Stimulated activated CD4-positive, alpha-beta T cell treated with anti-CD3 and anti-CD28 coated beads, TNF-alpha, amount 100 ng/mL, for 4 hours (primary cell): ENCODE data around the gene HK1.
"Not testable (repeated sequence)": the region's sequence is repeated elsewhere in the genome, so short reads cannot be mapped to it uniquely, and the experiment has no call there.

Source experiments
- DNase-seq, 3 experiments: peaks; one replicate each; pipeline ENCODE4 v3.0.0-alpha.2; 2020; ENCODE audit warnings: low read depth in 3 of 3

HK1 gene

DNA sequence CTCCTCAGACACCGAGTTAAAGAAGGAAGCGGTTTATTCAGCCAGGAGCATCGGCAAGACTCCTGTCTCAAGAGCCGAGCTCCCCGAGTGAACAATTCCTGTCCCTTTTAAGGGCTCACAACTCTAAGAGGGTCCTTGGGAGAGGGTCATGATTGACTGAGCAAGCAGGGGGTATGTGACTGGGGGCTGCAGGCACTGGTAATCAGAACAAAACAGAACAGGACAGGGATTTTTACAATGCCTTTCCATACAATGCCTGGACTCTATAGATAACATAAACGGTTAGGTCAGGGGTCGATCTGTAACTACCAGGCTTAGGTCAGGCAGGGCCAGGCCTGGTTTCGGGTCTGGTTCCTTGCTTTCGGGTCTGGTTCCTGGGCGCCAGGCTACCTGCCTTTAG lies 30.0 kb downstream of the HK1 start:
- not testable (repeated sequence) for DNase-seq

DNA sequence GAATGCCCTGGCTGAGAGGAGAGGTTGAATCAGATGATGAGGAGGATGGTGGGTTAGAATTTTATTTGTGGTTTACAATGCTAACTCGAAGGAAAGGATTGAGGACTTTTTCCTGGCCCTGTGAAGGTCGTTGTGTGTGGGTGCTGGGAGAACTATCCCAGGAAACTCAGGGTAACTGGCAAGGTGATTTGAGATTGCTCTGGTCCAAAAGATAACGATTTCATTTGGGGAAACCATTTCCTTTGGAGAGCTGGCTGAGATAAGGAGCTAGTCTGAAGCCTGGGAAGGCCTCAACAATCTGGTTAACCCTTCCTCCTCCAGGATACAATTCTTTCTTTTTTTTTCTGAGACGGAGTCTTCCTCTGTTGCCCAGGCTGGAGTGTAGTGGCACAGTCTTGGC lies 33.0 kb downstream of the HK1 start:
- DNase-seq, result no peak

DNA sequence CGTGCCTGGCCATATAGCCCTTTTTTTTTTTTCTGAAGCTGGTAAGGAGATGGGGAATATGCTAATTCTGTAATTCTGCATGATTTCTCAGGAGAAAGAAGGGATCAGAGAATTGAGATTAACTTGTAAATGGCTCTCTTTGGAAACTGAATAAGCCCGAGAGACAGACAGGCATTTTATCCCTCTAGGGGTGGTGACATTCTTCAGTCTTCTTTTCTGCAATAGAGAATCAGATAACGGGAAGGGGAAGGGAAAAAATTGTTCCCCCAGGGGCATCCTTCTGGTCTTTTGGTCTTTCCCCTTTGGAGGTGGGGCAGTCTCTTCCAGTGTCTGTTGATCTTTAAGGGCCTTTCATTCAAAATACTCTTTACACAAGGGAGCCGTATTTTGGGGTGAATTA lies 34.2 kb downstream of the HK1 start:
- DNase-seq, result no peak

DNA sequence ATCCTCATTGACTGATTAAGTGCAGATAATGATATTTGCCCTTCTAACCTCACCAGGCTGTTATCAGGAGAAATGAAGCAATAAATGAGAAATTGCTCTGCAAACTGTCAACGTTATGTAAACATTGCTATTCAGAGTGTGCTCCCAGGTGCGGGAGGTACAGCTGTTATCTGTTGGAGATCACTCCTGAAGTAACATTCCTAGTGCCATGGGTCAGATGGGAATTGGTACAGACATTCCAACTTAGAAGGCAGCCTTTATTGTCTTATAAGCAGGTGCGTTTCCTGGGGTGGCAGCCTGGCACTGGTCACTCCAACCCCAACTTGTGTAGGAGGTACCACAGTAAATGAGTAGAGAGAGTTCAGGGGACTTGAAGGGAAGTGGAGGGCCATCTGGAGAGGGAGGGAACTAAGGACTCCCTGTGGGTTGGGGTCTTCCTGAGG lies 36.8 kb downstream of the HK1 start:
- DNase-seq, result no peak

DNA sequence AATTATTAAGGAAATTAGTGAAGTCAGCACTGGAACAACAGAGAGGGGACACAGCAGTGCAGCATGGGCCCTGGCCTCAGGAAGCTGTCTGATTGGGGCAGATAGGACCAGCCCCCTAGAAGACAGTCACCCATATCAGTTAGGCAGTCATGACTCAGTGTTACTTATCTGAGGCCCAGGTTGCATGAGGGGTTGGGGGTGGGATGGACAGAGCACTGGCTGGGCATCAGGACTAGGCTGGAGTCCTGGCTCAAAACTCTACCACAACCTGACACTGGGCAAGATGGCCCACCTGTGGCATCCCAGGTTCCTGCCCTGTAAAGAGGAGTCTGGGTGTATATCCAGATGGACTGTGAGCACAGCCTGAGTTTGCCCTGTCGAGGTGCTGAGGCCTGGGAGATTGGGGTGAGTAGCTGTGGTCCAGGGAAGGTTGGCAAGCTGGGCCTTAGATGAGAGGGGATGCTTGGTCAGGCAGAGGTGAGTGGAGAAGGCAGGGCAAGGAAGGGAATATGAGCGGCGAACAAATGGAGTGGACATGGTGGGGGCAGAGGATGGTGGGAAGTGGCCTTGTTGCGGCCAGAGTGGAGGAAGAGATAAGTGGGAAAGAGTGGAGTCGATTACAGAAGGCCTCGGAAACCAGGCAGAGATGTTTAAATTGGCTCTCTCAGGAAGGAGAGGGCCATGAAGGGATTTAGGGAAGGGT lies 37.5 kb downstream of the HK1 start:
- no peak for DNase-seq

DNA sequence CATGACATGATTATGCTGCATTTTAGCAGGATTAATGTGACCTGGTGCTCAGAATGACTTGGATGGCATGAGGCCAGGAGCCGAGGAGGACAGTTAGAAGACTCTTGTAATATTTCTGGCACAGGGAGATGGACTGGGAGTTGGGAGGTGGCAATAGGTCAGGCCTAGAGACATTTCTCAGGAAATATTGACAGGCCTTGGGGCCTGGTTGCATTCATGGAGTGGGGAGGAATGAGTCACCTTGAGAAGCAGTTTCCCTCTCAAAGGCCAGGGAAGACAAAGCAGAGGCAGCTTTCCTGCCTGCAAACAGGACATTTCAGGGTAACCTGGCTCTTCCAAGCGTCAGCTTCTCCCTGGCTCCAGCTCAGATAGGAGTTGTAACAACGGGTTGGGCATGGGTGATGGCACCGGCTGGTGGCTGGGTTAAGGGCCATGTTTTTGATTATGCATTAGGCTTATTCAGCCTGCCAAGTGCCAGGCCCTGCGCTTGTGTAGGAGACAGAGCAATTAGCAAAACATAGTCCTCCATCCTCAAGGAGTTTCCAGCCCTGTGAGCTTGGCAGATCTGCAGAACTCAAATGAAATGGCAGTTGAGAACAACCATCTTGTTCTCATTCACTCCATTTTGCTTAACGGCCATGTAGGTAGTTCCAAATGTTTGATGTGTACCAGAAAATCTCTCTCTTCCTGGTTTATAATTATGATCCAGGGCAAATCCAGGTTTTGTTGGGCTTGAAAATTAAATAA lies 38.2 kb downstream of the HK1 start:
- DNase-seq, result no peak

DNA sequence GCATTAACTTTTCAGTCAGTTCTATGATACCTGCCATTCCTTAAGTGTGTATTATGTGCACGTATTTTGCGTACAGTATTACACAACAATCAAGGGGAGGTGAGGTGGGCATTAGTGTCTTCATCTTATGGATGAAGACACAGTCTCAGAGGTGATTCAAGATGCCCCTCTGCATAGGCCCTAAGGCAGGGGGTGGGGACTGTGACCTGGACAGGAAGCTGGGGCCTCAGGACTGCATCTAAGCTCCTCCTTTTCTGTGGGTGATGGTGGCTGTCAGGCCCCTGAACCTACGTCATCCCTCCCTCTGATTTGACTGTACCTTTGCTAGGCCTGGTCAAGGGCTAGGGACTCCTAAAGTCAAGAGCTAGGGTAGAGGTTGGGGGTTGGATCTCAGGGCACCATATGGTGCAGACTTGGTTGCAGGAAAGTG lies 38.9 kb downstream of the HK1 start:
- DNase-seq, result no peak

DNA sequence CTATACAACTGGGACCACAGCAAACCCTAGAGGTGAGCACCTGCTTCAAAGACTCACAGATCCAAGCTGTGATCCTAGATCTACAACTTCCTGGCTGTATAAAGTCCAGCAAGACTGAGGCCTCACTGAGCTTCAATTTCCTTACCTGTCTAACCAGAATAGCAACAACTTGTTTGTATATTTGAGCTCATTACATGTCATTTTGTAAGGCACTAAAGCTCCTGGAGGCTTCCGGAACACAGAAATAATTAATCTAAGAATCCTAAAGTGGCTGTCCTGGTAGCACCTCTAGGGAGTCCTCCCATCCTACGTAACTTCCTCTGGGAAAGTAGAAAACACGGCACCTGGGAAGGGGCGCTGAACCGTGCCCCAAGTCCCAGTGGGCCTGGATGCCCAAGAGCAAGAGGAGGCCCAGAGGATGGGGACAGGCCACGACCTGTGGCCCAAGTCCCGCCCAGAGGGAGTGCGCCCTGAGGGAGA lies 39.4 kb downstream of the HK1 start:
- DNase-seq, result no peak

DNA sequence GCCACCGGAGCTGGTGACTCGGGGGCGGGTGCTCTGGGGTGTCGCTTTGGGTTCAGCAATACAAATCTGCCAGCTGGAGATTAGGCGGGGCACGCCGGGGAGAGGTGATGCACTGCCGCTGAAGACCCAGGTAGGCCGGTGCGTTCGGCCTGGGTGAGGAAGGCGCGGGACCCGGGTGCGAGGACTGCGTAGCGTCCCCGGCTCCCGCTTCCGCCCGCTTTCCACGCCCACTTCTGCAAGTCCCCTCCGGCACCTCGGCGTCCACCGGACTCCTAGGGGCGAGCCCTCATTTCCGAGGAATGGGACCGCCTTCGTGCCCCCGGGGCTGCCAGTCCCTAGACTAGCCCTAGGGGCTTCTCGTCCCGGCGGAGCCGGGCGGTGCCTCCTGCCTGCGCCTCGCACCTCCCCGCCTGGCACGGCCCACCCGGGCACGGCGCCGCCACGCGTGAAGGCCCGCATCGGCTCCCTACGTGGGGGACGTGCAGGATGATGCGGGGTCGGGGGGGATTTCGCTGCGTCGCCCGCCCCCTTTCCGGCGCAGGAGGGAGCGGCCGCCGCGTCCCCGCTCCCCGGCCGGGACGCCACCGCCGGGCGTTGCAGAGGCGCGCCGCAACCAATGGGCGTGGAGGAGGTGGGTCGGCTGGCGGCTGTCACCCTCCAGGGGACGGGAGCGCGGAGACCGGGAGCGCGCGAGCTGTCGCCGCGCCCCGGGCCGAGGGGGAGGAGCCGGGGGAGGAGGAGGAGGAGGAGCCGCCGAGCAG lies 40.0 kb downstream of the HK1 start:
- peak; percentile 83 to 86 (median 85) for DNase-seq

DNA sequence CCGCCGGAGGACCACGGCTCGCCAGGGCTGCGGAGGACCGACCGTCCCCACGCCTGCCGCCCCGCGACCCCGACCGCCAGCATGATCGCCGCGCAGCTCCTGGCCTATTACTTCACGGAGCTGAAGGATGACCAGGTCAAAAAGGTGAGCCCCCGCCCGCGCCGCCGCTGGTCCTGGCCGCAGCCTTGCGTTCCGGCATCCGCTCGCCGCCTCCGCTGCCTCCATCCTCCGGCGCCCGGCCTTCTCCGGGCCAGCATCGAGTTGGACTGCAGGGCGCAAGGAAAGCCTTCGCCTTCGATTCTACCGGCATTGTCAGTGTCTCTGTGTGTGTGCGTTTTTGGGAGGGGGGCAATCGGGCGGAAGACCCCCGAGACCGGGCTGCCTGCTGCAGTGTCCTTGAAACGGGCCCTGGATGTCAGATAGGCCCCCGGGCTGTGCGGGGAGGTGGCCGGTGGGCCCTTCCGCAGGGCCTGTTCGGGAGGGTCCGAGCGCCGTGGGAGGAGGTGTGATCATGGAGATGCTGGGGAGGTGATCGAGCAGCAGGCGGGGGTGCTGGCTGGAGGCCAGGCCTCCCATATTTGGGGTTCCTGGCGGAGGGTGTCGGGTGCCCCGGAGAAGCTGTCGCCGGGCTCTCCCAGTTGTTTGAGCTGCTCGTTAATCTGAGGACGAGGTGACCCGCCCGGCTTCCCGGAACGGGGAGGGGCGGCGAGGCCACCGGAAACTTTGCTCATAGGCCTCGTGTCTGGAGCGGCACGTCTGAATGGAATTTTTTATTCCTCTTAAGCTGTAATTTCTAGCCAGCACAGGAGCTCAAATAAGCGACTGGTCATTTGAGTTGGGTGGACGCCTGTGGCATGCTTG lies 40.8 kb downstream of the HK1 start:
- peak; percentile 62 to 74 (median 71) for DNase-seq

DNA sequence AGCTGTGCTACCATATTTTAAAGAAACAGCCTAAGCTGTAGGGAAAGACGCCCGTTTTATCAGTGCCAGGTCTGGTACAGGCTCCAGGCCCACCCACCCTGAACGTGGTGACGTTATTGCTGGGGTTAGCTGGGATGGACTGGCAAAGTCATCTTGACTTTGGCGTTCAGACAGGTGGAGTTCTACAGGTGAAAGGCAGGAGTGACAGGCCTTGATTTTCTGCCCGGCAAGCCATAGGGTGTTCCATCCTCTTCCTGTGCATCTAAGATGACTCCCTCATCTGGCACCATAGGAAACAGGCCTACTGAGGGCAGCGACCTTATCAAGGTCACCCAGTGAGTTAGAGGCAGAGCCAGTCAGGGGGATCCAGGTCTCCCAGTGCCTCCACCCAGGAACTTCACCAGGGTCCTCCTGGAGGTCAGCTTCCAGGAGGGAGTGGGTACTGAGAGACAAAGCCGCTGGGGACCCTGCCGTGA lies 41.6 kb downstream of the HK1 start:
- DNase-seq, result no peak

DNA sequence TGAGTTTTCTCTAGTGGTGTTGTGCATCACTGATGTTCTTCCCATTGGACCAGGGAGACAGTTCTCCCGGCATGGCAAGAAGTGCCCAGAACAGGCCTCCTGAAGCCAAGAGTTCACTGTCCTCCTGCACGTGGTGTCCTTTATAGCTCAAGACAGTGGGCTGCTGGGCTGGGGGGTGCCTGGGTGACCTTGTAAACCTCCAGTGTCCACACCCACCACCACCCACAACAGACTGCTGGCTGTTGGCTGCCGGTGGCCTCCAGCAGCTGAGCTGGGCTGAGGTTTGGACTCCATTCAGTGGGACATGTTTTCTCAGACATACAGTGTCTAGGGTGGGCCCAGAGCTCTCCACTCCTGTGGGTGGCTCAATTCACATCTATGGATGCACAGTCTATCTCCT lies 42.2 kb downstream of the HK1 start:
- no peak for DNase-seq

DNA sequence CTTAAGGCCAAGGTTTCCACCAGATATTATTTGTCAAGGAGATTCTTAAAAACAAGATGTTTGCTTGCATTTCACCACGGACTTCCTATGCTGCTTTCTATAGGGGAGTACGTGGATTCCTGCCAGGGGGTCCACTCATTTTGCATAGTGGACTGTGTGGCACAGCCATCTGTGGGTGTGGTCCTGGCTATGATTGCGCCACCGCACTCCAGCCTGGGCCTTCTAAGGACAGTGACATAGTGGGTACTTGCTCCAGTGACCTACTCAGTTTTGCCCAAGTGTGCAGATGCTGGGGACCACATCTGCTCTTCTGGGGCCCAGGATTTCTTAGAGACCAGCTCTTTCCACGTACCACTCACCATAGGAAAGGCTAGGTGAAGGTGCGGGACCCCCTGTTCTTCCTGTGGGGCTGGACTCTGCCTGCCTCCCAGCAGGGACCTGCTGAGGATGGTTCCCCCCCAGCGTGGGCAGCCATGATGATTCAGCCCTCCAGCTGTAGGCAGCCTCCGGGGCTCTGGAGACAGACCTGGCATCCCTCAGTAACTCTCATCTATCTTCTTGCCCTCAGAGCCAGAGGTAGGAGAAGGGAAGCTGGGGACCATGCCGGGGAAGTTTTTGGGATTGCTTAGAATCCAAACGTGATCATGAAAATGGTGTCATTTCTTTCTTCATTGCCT lies 42.9 kb downstream of the HK1 start:
- DNase-seq, result no peak

DNA sequence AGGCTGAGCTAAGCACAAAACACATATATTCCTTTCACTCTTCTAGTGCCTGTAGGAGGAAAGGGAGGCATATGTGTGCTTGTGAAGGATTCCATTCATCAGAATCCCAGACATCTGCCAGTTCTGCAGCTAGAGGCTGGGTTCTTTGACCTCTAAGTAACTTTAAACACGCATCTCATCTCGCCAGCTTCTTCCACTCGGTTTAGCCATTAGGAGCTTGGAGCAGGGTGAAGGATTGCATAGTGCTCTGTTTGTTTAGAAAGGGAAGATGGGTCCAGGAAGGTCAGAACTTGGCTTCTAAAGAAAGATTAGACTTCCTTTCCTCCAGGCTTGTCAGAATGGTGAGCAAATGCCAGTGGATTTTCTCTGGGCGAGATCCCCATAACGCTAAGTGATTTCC lies 43.6 kb downstream of the HK1 start:
- DNase-seq, result no peak

DNA sequence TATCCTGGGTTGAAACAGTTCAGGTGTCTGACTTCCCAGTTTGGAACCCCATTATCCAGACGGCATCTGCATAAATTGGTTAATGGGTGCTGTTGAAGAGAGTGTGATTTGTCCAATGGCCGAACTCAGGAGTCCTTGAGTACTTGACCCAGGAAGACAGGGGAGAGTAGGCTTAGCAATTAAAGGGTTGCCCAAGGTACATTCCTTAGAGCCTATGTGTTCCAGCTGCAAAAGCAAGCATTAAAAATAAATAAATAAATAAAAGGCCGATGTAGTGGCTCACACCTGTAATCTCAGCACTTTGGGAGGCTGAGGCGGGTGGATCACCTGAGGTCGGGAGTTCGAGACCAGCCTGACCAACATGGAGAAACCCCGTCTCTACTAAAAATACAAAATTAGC lies 44.0 kb downstream of the HK1 start:
- DNase-seq, result not testable (repeated sequence)

DNA sequence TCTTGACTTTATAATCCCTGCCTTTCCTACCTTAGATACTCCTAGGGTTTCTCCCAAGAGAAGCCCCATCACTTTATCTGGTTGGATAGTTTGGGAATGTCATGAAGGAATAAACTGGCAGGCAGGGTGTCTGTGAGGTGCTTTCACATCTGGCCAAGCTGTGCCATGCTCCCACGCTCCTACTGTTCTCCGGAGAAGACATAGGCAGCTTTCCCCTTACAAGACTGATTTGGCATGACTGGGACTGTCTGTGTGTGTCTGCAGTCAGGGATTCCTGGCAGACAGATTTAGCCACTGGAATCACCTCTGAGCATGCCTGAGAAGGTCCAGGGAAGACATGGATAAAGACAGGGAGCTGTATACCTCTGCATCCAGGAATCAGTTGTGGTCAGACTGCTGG lies 45.3 kb downstream of the HK1 start:
- no peak for DNase-seq

DNA sequence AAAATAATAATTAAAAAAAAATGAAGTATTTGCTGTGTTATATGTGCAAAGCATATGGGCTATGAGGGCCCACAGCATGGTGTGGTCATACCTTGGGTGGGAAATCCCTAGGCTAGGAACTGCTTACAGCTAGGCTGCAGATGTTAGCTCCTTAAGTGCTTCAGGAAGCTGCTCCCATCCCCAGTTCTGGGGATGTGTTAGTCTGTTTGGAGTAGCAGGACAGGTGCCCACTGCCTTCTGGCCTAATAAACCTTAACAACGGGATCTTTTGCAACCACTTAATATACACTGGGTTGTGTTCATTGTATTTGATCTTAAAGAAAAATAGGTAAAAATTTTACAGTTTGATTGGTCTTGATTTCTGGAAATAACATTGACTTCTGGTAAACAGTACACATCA lies 46.3 kb downstream of the HK1 start:
- no peak for DNase-seq

DNA sequence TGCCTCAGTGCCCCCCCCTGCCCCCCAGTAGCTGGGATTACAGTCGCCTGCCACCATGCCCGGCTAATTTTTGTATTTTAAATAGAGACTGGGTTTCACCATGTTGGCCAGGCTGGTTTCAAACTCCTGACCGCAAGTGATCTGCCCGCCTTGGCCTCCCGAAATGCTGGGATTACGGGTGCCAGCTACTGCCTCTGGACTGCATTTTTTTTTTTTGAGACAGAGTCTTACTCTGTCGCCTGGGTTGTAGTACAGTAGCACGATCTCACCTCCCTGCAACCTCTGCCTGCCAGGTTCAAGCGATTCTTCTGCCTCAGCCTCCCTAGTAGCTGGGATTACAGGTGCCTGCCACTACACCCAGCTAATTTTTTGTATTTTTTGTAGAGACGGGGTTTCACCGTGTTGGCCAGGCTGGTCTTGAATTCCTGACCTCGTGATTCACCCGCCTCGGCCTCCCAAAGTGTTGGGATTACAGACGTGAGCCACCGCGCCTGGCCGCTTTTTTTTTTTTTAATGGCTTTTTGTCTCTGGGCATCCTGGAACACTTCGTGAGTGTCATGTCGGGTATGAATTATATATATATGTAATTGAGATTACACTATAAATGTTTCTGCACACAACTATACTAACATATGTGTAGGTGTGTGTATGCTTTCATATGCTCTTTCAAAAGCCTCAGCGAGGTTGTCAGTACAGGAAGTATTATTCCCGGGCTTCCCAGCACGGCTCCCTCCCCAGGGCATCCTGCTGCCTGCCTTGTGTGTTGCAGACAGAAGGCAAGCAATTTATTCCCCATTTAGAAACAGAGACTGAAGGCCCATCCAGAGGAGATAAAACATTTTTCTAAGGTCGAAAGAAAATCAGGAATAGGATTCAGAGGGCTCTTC lies 47.6 kb downstream of the HK1 start:
- not testable (repeated sequence) for DNase-seq

DNA sequence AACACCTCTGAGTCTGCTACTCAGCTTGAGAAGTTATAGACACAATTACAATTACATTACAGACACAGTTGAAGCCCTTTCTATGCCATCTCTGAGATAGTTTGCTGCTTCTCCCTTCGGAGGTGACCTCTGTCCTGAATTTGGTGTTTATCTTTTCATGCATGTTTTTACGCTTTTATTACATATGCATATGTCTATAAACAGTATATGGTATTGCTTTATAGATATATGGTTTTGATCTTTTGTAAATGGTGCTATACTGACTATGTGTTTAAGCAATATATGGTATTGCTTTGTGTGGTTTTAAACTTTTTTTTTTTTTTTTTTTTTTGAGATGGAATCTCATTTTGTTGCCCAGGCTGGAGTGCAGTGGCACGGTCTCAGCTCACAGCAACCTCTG lies 48.4 kb downstream of the HK1 start:
- DNase-seq, result no peak
